ENCODE data around the gene KATNAL1. TPM values are rescaled to one million over a fixed set of nuclear protein-coding genes. Genes with fewer than 3 reads are reported as not detected.

The KATNAL1 gene
- total RNA-seq, 1 experiment from 2014 or later, result 14.2 TPM

DNA sequence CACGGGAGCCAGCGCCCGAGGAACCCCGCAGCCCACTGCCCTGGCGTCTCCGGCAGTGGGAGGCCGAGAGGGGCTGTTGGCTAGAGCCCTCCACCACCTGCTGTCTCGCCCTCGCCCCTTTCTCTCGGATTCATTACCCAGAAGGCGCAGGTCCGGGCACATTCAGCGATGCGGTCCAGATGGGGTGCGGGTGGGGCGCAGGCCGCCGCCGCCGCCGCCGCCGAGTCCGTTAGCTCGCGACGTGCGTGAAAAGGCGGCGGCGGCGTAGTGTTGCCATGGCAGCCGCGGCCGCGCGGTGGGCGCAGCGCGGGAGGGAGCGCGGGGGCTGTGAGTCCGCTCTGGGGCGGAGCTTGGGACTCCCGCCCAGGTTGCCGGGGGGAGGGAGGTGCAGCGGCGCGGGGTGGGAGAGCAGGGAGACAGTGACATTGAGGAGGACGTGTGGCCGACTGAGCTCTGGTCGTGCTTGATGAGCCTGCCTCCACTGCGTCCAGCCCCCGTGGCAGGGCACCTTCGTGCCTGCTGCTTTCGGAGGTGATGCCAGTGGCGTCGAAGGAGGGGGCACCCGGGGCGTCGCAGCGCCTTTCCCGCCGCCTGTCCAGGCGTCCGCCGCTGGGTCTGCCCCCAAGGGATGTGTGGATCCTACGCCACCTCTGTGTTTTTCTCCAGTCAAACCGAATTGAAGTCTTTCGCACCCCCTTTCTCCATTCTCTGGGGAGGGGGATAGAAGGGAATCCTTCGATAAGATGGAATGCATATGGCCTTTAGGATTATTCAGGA lies at the start of gene KATNAL1 (continued):
- TF ChIP-seq, protein P1, sequence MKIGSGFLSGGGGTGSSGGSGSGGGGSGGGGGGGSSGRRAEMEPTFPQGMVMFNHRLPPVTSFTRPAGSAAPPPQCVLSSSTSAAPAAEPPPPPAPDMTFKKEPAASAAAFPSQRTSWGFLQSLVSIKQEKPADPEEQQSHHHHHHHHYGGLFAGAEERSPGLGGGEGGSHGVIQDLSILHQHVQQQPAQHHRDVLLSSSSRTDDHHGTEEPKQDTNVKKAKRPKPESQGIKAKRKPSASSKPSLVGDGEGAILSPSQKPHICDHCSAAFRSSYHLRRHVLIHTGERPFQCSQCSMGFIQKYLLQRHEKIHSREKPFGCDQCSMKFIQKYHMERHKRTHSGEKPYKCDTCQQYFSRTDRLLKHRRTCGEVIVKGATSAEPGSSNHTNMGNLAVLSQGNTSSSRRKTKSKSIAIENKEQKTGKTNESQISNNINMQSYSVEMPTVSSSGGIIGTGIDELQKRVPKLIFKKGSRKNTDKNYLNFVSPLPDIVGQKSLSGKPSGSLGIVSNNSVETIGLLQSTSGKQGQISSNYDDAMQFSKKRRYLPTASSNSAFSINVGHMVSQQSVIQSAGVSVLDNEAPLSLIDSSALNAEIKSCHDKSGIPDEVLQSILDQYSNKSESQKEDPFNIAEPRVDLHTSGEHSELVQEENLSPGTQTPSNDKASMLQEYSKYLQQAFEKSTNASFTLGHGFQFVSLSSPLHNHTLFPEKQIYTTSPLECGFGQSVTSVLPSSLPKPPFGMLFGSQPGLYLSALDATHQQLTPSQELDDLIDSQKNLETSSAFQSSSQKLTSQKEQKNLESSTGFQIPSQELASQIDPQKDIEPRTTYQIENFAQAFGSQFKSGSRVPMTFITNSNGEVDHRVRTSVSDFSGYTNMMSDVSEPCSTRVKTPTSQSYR (CRISPR knock-in tag; IDR thresholded peaks at IDR 0.05), result no peak
- TF ChIP-seq, protein P2, sequence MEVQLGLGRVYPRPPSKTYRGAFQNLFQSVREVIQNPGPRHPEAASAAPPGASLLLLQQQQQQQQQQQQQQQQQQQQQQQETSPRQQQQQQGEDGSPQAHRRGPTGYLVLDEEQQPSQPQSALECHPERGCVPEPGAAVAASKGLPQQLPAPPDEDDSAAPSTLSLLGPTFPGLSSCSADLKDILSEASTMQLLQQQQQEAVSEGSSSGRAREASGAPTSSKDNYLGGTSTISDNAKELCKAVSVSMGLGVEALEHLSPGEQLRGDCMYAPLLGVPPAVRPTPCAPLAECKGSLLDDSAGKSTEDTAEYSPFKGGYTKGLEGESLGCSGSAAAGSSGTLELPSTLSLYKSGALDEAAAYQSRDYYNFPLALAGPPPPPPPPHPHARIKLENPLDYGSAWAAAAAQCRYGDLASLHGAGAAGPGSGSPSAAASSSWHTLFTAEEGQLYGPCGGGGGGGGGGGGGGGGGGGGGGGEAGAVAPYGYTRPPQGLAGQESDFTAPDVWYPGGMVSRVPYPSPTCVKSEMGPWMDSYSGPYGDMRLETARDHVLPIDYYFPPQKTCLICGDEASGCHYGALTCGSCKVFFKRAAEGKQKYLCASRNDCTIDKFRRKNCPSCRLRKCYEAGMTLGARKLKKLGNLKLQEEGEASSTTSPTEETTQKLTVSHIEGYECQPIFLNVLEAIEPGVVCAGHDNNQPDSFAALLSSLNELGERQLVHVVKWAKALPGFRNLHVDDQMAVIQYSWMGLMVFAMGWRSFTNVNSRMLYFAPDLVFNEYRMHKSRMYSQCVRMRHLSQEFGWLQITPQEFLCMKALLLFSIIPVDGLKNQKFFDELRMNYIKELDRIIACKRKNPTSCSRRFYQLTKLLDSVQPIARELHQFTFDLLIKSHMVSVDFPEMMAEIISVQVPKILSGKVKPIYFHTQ (CRISPR knock-in tag; IDR thresholded peaks at IDR 0.05), result no peak

- CTCF ChIA-PET, result interaction anchor here (0.5 to 2.0 kb wide), 4 partner anchors 20 to 134 kb away, joined by 3 to 5 read pairs (median 3); no protein-coding TSS in a partner anchor
Measured at GRCh38 chr13:30355839-30356238, 48.5 kb upstream of the KATNAL1 start.

More at GRCh38 chr13:30355839-30356238, 48.5 kb upstream of the KATNAL1 start:
- Mint-ChIP-seq H3K27ac (no peak overlapping the region), H3K4me3 (no peak overlapping the region), H3K36me3 (peaks cover 20% of the 10 kb centered on the region), H3K27me3 (ENCODE audit: low read depth) (no peaks in the 10 kb centered on the region; the same call in 1 of the 2 replicates), H3K9me3 (peaks cover 20% of the 10 kb centered on the region), H3K4me1 (peaks cover 13% of the 10 kb centered on the region)
- TF ChIP-seq MXD4 (CRISPR knock-in tag; IDR thresholded peaks at IDR 0.05; ENCODE audit: borderline replicate concordance), result no peak
- TF ChIP-seq TEAD4 (CRISPR knock-in tag; IDR thresholded peaks at IDR 0.05), result no peak
- no peak for TF ChIP-seq ZNF532 (CRISPR knock-in tag; IDR thresholded peaks at IDR 0.05; ENCODE audit: borderline replicate concordance)
- TF ChIP-seq, protein P3, sequence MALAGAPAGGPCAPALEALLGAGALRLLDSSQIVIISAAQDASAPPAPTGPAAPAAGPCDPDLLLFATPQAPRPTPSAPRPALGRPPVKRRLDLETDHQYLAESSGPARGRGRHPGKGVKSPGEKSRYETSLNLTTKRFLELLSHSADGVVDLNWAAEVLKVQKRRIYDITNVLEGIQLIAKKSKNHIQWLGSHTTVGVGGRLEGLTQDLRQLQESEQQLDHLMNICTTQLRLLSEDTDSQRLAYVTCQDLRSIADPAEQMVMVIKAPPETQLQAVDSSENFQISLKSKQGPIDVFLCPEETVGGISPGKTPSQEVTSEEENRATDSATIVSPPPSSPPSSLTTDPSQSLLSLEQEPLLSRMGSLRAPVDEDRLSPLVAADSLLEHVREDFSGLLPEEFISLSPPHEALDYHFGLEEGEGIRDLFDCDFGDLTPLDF (CRISPR knock-in tag; IDR thresholded peaks at IDR 0.05), result no peak
- TF ChIP-seq ZNF425 (CRISPR knock-in tag; conservative IDR thresholded peaks at IDR 0.05), result no peak
- TF ChIP-seq TCF7 (CRISPR knock-in tag; IDR thresholded peaks at IDR 0.05; ENCODE audit: low read depth), result no peak
- no peak for TF ChIP-seq MLX (CRISPR knock-in tag; IDR thresholded peaks at IDR 0.05)
- TF ChIP-seq, protein P4, sequence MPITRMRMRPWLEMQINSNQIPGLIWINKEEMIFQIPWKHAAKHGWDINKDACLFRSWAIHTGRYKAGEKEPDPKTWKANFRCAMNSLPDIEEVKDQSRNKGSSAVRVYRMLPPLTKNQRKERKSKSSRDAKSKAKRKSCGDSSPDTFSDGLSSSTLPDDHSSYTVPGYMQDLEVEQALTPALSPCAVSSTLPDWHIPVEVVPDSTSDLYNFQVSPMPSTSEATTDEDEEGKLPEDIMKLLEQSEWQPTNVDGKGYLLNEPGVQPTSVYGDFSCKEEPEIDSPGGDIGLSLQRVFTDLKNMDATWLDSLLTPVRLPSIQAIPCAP (CRISPR knock-in tag; IDR thresholded peaks at IDR 0.05), result no peak
- TF ChIP-seq GABPB1 (CRISPR knock-in tag; IDR thresholded peaks at IDR 0.05), result no peak
- TF ChIP-seq, protein P5, sequence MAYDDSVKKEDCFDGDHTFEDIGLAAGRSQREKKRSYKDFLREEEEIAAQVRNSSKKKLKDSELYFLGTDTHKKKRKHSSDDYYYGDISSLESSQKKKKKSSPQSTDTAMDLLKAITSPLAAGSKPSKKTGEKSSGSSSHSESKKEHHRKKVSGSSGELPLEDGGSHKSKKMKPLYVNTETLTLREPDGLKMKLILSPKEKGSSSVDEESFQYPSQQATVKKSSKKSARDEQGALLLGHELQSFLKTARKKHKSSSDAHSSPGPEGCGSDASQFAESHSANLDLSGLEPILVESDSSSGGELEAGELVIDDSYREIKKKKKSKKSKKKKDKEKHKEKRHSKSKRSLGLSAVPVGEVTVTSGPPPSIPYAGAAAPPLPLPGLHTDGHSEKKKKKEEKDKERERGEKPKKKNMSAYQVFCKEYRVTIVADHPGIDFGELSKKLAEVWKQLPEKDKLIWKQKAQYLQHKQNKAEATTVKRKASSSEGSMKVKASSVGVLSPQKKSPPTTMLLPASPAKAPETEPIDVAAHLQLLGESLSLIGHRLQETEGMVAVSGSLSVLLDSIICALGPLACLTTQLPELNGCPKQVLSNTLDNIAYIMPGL (CRISPR knock-in tag; IDR thresholded peaks at IDR 0.05), result no peak
- no peak for TF ChIP-seq JUN (CRISPR knock-in tag; IDR thresholded peaks at IDR 0.05)
- TF ChIP-seq OVOL2 (CRISPR knock-in tag; IDR thresholded peaks at IDR 0.05; ENCODE audit: borderline replicate concordance), result no peak
- ATAC-seq (no peak), DNase-seq (ENCODE audit: low spot score) (no peak)
- POLR2A ChIA-PET, result no interaction called here

All from WTC11 (cell line).